HepG2 (cell line): ENCODE results near the gene DGCR8. TPM values are rescaled to one million over a fixed set of nuclear protein-coding genes. Genes with fewer than 3 reads are reported as not detected.

Experiments
- ATAC-seq: fragments of 200-7000 bp; cut with Tn5 transposase; 3 replicates; pipeline ENCODE4 v1.9.1; 2020; ENCODE audit warnings: mild to moderate bottlenecking, moderate library complexity
- BruUV-seq: library from RNA; stranded (reverse); fragments of 400-500 nt; replicated peaks from 2 replicates; lab custom pipeline; 2021; lab: Mats Ljungman, UMichigan
- CTCF ChIA-PET: fragments of 300-600 bp; formaldehyde crosslinking; extraction: SDS; loops from one replicate; lab custom pipeline; 2021; ENCODE audit warnings: low total read pairs, inconsistent platforms, low intra/inter-chr PET ratio; lab: Yijun Ruan, JAX
- POLR2A ChIA-PET: fragments of 350-600 bp; sonication (Branson Sonifier 250); formaldehyde crosslinking; loops from one replicate; lab custom pipeline; 2020; ENCODE audit warnings: antibody characterized with exemption, inconsistent platforms; lab: Yijun Ruan, JAX
- DNase-seq: peaks from one replicate; pipeline ENCODE4 v3.0.0-alpha.2; 2015; ENCODE audit warnings: low spot score
- FAIRE-seq: peaks from 3 replicates; lab custom pipeline; 2011; peaks lifted over from hg19 to GRCh38; lab: Jason Lieb, UNC
- H2AFZ ChIP-seq: one replicate; pipeline ENCODE4 v1.6.1; 2011; ENCODE audit warnings: low read length, inconsistent platforms
- H3K27ac ChIP-seq: fragments of 300-600 bp; 3 replicates; pipeline ENCODE4 v1.8.0; 2011; ENCODE audit warnings: mixed run types, mild to moderate bottlenecking, mixed read lengths, low read length, inconsistent platforms; ENCODE audit not compliant: insufficient read depth; ENCODE audit errors: extremely low read length
- H3K27me3 ChIP-seq, 2 experiments: fragments of 200-600 bp in 1 of 2; 2 replicates in 1 of 2; 3 replicates in 1 of 2; pipeline versions ENCODE4 v1.6.0 to v1.8.0; 2011; ENCODE audit warnings: low read length in 2 of 2, mild to moderate bottlenecking in 2 of 2, moderate library complexity in 2 of 2, inconsistent platforms in 1 of 2; ENCODE audit not compliant: insufficient read depth in 2 of 2, control insufficient read depth in 1 of 2
- H3K36me3 ChIP-seq, 2 experiments: fragments of 200-600 bp in 1 of 2; replicated peaks in 1 of 2; 2 replicates in 1 of 2; 3 replicates in 1 of 2; pipeline versions ENCODE4 v1.5.1 to v1.8.0; 2011; ENCODE audit warnings: low read length in 2 of 2, inconsistent platforms in 1 of 2; ENCODE audit not compliant: insufficient read depth in 2 of 2, control insufficient read depth in 1 of 2
- H3K4me1 ChIP-seq: 2 replicates; pipeline ENCODE4 v1.5.1; 2012; ENCODE audit warnings: low read length, inconsistent platforms; ENCODE audit not compliant: insufficient read depth
- H3K4me2 ChIP-seq: 2 replicates; pipeline ENCODE4 v1.6.0; 2011; ENCODE audit warnings: low read depth, low read length, inconsistent platforms
- H3K4me3 ChIP-seq, 3 experiments: fragments of 200-600 bp in 1 of 3; sonication (generic), shearing (Covaris generic) in 1 of 3; replicated peaks in 1 of 3; 2 replicates each; pipeline ENCODE4 v1.5.1; 2011 to 2016; ENCODE audit warnings: low read length in 3 of 3, inconsistent platforms in 2 of 3, low read depth in 2 of 3, mild to moderate bottlenecking in 2 of 3, control low read depth in 1 of 3, mixed read lengths in 1 of 3; ENCODE audit not compliant: insufficient read depth in 1 of 3
- H3K79me2 ChIP-seq: one replicate; pipeline ENCODE4 v1.6.1; 2011; ENCODE audit warnings: low read length, inconsistent platforms; ENCODE audit not compliant: insufficient read depth
- H3K9ac ChIP-seq: 2 replicates; pipeline ENCODE4 v1.6.0; 2011; ENCODE audit warnings: mild to moderate bottlenecking, low read depth, low read length, inconsistent platforms; ENCODE audit not compliant: insufficient read depth
- H3K9me3 ChIP-seq: 2 replicates; pipeline ENCODE4 v1.5.1; 2012; ENCODE audit warnings: mild to moderate bottlenecking, low read length
- H4K20me1 ChIP-seq: 2 replicates; pipeline ENCODE4 v1.6.0; 2011; ENCODE audit warnings: inconsistent platforms, mild to moderate bottlenecking, low read length, moderate library complexity; ENCODE audit not compliant: insufficient read depth
- BORCS8-MEF2B ChIP-seq: sonication (generic); formaldehyde crosslinking; IDR thresholded peaks from 2 replicates; pipeline ENCODE4 v1.8.0; 2022; ENCODE audit warnings: mild to moderate bottlenecking, missing genetic modification reagents
- CHD4 ChIP-seq: fragments of 200-600 bp; sonication (generic); IDR thresholded peaks from 2 replicates; pipeline ENCODE4 v1.7.0; 2017; ENCODE audit warnings: mild to moderate bottlenecking, low read length, borderline replicate concordance
- ELF3 ChIP-seq: IDR thresholded peaks from 2 replicates; pipeline ENCODE4 v1.6.1; 2016; ENCODE audit warnings: missing genetic modification reagents, missing compliant biosample characterization
- HNF4G ChIP-seq, 2 experiments: sonication (generic) in 1 of 2; formaldehyde crosslinking in 1 of 2; IDR thresholded peaks; 2 replicates each; pipeline versions ENCODE4 v1.4.0 to v1.6.1; 2011 to 2020; ENCODE audit warnings: borderline replicate concordance in 2 of 2, low read depth in 2 of 2, mild to moderate bottlenecking in 2 of 2, low read length in 1 of 2, missing genetic modification reagents in 1 of 2, moderate library complexity in 1 of 2
- HOXD1 ChIP-seq: sonication (generic); formaldehyde crosslinking; IDR thresholded peaks from 2 replicates; pipeline ENCODE4 v1.5.0; 2020; ENCODE audit warnings: missing genetic modification reagents
- IKZF1 ChIP-seq: fragments of 450-650 bp; IDR thresholded peaks from 2 replicates; pipeline ENCODE4 v1.7.1; 2016
- NCOA1 ChIP-seq: sonication (generic); formaldehyde crosslinking; IDR thresholded peaks from 2 replicates; pipeline ENCODE4 v1.9.0; 2021; ENCODE audit warnings: missing genetic modification reagents
- SKIL ChIP-seq: sonication (generic); formaldehyde crosslinking; IDR thresholded peaks from 2 replicates; pipeline ENCODE4 v1.8.0; 2022; ENCODE audit warnings: missing genetic modification reagents, mild to moderate bottlenecking, moderate library complexity, borderline replicate concordance
- SRSF4 ChIP-seq: fragments of 200-400 bp; formaldehyde crosslinking; IDR thresholded peaks from one replicate; pipeline ENCODE4 v1.6.1; 2018; ENCODE audit warnings: mild to moderate bottlenecking, low read depth, low read length, moderate library complexity; ENCODE audit not compliant: poor library complexity, severe bottlenecking
- SUZ12 ChIP-seq: fragments of 150-350 bp; IDR thresholded peaks from 2 replicates; pipeline ENCODE4 v1.6.1; 2014; ENCODE audit warnings: low read depth, low read length
- TIGD3 ChIP-seq: sonication (generic); formaldehyde crosslinking; IDR thresholded peaks from 2 replicates; pipeline ENCODE4 v1.5.1; 2020; ENCODE audit warnings: mild to moderate bottlenecking, missing genetic modification reagents, borderline replicate concordance
- ZFP41 ChIP-seq: sonication (generic); formaldehyde crosslinking; IDR thresholded peaks from 2 replicates; pipeline ENCODE4 v1.4.0; 2020; ENCODE audit warnings: mild to moderate bottlenecking, missing genetic modification reagents, borderline replicate concordance
- ZMYM2 ChIP-seq: sonication (generic); formaldehyde crosslinking; IDR thresholded peaks from 2 replicates; pipeline ENCODE4 v1.8.0; 2022; ENCODE audit warnings: mild to moderate bottlenecking, missing genetic modification reagents
- ZNF136 ChIP-seq: sonication (generic); formaldehyde crosslinking; IDR thresholded peaks from 2 replicates; pipeline ENCODE4 v1.8.1; 2022; ENCODE audit warnings: low read depth, mild to moderate bottlenecking, moderate library complexity, missing genetic modification reagents
- ZNF225 ChIP-seq: sonication (generic); formaldehyde crosslinking; IDR thresholded peaks from 2 replicates; pipeline ENCODE4 v1.4.0; 2020; ENCODE audit warnings: mild to moderate bottlenecking, missing genetic modification reagents
- WGBS: methylation state at CpG from one replicate; pipeline ENCODE4 v1.1.6; 2017; ENCODE audit warnings: low lambda C conversion rate; 5-methylcytosine and 5-hydroxymethylcytosine counted together
- in situ Hi-C: cut with HindIII; loops from 2 replicates; pipeline ENCODE4 v1.10.0; 2017; ENCODE audit warnings: low pct_unique_long_range_greater_than_20kb; ENCODE audit not compliant: extremely low pct_ligation_motif_present
- intact Hi-C: fragments of 100-400 bp; cut with micrococcal nuclease; formaldehyde crosslinking; loops from one replicate; pipeline ENCODE4 v1.10.0; 2022; ENCODE audit not compliant: unreplicated experiment
- polyA plus RNA-seq, 8 experiments: library from polyadenylated mRNA; depleted of rRNA in 3 of 8; stranded (reverse) in 7 of 8; unstranded in 1 of 8; fragments of >200 nt; fragmentation: Illumina TruSeq in 4 of 8; extraction: Trizol in 4 of 8; gene quantifications; 2 replicates each; pipeline versions ENCODE4 v1.2.1 to v1.2.3, GENCODE V29; 2011 to 2016; ENCODE audit warnings: low read depth in 4 of 8, missing spikeins in 1 of 8, mixed read lengths in 1 of 8; ENCODE audit not compliant: insufficient read depth in 1 of 8
- total RNA-seq, 5 experiments: library from RNA; depleted of rRNA; stranded (reverse); fragments of >200 nt; fragmentation: Illumina TruSeq; extraction: Trizol; gene quantifications; 2 replicates each; pipeline ENCODE4 v1.2.3, GENCODE V29; 2016; ENCODE audit warnings: low read depth in 1 of 5
- TF ChIP-seq, protein P1 (sequence below): sonication (generic); formaldehyde crosslinking; IDR thresholded peaks from 2 replicates; pipeline ENCODE4 v1.9.0; 2021; ENCODE audit warnings: missing genetic modification reagents, borderline replicate concordance

DGCR8 gene
- total and polyA plus RNA-seq, 2 of the 13 experiments (the other 11 are each of a cell fraction or from before 2014, with no cell fraction given): 10.2 to 23.2 TPM

DNA sequence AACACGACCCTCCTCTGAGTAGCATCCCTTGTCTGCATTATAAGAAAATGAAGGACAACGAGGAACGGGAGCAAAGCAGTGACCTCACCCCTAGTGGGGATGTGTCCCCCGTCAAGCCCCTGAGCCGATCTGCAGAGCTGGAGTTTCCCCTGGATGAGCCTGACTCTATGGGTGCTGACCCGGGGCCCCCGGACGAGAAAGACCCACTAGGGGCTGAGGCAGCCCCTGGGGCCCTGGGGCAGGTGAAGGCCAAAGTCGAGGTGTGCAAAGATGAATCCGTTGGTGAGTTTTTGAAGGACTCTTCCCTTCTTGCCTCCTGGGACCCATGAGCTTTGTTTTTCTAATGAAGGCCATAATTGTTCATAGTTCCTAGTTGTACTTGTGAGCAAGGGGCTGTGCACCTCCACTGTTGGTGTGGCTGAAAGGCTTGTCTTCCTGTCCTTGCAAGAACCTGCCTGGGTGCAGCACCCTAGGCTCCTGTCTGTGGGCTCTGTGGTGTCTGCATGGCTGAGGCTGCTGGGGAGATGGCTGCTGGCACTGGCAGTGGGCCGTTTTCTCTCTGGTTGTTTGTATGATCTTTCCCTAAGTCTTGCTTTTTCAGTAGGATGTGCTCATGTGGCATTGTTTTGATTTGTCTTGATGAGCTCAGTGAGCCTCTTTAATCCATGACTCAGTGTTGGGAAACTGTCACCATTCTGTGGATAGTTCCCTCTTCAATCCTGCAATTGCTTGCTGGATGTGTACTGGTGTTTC is 10.1 kb downstream of the DGCR8 start (continued):
- TF ChIP-seq CHD4 (no peak), ZNF136 (no peak), IKZF1 (no peak)

- in situ Hi-C loops: no loop called here
- Histone ChIP-seq H3K4me1 (no peaks in the 10 kb centered on the region), H3K4me3 (no peak overlapping the region), H3K9me3 (no peaks in the 10 kb centered on the region), H4K20me1 (no peaks in the 10 kb centered on the region), H3K79me2 (peaks cover 12% of the 10 kb centered on the region), H3K4me2 (no peak overlapping the region), H3K36me3 (peaks cover 71 to 98% of the 10 kb centered on the region in 2 experiments), H2AFZ (no peak overlapping the region), H3K27me3 (no peaks in the 10 kb centered on the region), H3K9ac (no peak overlapping the region), H3K27ac (no peak overlapping the region)
- no TSS peak for BruUV-seq
- ChIA-PET POLR2A (interaction anchor here (1.4 kb wide), 1 partner anchor 10 kb away, joined by 5 read pairs; no protein-coding TSS in a partner anchor), CTCF (no interaction called here)
- WGBS: 98% methylated on average over 9 of the region's 9 CpGs
- ATAC-seq (no peak), DNase-seq (no peak), FAIRE-seq (no peak)
- intact Hi-C loops: no loop called here
- TF ChIP-seq BORCS8-MEF2B (CRISPR knock-in tag): no peak
- TF ChIP-seq, protein P1, sequence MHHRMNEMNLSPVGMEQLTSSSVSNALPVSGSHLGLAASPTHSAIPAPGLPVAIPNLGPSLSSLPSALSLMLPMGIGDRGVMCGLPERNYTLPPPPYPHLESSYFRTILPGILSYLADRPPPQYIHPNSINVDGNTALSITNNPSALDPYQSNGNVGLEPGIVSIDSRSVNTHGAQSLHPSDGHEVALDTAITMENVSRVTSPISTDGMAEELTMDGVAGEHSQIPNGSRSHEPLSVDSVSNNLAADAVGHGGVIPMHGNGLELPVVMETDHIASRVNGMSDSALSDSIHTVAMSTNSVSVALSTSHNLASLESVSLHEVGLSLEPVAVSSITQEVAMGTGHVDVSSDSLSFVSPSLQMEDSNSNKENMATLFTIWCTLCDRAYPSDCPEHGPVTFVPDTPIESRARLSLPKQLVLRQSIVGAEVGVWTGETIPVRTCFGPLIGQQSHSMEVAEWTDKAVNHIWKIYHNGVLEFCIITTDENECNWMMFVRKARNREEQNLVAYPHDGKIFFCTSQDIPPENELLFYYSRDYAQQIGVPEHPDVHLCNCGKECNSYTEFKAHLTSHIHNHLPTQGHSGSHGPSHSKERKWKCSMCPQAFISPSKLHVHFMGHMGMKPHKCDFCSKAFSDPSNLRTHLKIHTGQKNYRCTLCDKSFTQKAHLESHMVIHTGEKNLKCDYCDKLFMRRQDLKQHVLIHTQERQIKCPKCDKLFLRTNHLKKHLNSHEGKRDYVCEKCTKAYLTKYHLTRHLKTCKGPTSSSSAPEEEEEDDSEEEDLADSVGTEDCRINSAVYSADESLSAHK (CRISPR knock-in tag): no peak
- TF ChIP-seq HOXD1: no peak
- no peak for TF ChIP-seq ZMYM2
- TF ChIP-seq NCOA1: no peak
- no peak for TF ChIP-seq HNF4G (IDR thresholded peaks at IDR 0.05; ENCODE audit: borderline replicate concordance, low read depth, low read length)
- no peak for TF ChIP-seq HNF4G (CRISPR knock-in tag; IDR thresholded peaks at IDR 0.05; ENCODE audit: borderline replicate concordance, low read depth)
- TF ChIP-seq ZNF136: no peak
- TF ChIP-seq SUZ12: no peak
- TF ChIP-seq ZFP41 (CRISPR knock-in tag): no peak
- no peak for TF ChIP-seq ZNF225 (CRISPR knock-in tag)
- TF ChIP-seq ELF3 (CRISPR knock-in tag): no peak
- TF ChIP-seq TIGD3 (CRISPR knock-in tag): no peak
- no peak for TF ChIP-seq SKIL (CRISPR knock-in tag)
- TF ChIP-seq SRSF4: no peak
Observed at GRCh38 chr22:20090730-20091240, 10.7 kb downstream of the DGCR8 start.
